Measurements from ENCODE around the gene CNKSR2.
"Not testable (repeated sequence)": the region's sequence is repeated elsewhere in the genome, so short reads cannot be mapped to it uniquely, and the experiment has no call there.

Gene CNKSR2

DNA sequence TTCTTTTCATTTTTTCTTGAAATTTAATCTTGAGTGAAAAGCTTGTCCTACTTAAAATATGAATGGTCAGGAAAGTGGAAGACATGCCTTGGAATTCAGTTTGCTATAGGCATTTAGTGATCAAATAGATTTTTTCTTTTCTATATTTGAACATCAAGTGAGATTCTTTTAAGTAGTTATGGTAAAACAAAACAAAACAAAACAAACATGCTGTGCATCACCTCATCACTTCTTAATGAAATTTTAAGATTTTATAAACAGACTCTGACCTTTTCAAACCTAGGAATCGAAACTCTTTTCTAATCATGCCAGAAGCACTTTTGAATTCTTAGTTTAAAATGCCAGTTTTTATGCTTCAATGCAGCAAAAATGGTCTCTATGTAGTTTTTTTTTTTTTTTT is 62.8 kb downstream of the CNKSR2 start:
- TF ChIP-seq Cebpa-rat (IDR thresholded peaks at IDR 0.05), result no peak
- Histone ChIP-seq H3K27ac (no peak overlapping the region), H3K27me3 (no peaks in the 10 kb centered on the region), H3K4me2 (no peak overlapping the region), H3K4me1 (peaks cover 18% of the 10 kb centered on the region), H3K36me3 (no peaks in the 10 kb centered on the region), H3K4me3 (no peak overlapping the region), H3K9me3 (no peaks in the 10 kb centered on the region), H4K20me1 (no peaks in the 10 kb centered on the region), H3K9ac (no peak overlapping the region)

DNA sequence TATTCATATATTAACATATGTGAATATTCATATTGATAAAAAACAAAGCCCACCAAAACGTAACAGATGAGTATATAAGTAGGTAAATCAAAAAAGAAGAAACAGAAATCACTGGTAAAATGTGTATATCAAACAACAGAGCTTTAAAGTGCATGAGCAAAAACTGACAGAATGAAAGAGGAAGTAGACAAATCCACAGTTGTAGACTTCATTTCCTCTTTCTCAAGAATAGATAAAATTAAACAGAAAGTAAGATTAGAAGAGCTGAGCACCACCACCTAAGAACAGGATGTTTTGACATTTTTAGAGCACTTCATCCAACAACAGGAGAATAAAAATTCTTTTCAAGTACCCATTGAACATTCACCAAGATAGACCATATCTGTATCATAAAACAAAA is 64.6 kb downstream of the CNKSR2 start:
- Histone ChIP-seq H3K4me3 (peak overlapping the region; percentile 26; the same call in 1 of the 2 replicates), H3K9me3 (no peaks in the 10 kb centered on the region), H4K20me1 (no peaks in the 10 kb centered on the region), H3K36me3 (no peaks in the 10 kb centered on the region), H3K27ac (peak overlapping the region; percentile 56), H3K9ac (no peak overlapping the region), H3K4me1 (peaks cover 18% of the 10 kb centered on the region), H3K27me3 (no peaks in the 10 kb centered on the region), H3K4me2 (peak overlapping the region; percentile 63)
- TF ChIP-seq Cebpa-rat (IDR thresholded peaks at IDR 0.05), result no peak

DNA sequence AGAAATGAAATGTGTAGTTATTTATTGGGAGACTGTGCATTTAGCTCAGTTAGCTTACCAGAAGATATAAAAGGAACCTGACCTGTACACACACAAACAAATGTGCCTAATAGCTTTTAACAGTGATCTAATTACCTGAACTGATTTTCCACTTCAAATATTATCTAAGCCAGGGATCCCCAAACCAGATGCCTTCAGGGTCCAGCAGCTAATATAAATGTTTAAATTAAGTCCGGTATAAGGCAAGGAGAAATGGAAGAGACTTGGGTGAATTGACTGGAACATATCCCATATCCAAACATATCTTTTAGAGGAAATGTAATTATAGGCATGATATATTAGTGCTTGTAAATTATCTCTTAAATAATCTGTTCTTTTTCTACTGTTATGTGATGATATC is 66.7 kb downstream of the CNKSR2 start:
- H4K20me1 ChIP-seq, result no peaks in the 10 kb centered on the region
- no peaks in the 10 kb centered on the region for H3K36me3 ChIP-seq
- no peak overlapping the region for H3K27ac ChIP-seq
- H3K9me3 ChIP-seq, result no peaks in the 10 kb centered on the region
- H3K4me1 ChIP-seq, result peaks cover 18% of the 10 kb centered on the region
- no peak overlapping the region for H3K4me2 ChIP-seq
- no peak overlapping the region for H3K4me3 ChIP-seq
- TF ChIP-seq Cebpa-rat (IDR thresholded peaks at IDR 0.05), result no peak
- H3K27me3 ChIP-seq, result no peaks in the 10 kb centered on the region
- H3K9ac ChIP-seq, result no peak overlapping the region

DNA sequence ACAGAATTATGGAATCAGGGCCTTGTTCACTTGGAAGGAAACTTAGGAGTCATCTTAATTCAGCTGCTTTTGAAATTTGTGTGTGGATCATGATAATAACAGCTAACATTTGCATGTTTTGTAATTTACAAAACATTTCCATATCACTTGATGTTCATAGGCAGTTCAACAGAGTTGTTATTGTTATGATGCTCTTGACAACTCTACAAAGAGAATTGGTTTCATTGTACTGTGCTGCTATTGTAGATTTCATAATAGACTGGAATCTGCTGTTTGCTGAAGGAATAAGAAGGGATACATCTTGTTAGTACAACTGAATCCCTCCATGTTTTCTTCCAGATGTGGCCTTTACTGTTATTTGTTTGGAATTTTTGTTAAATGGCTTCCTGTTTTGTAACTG is 83.5 kb downstream of the CNKSR2 start:
- no peak overlapping the region for H3K27ac ChIP-seq
- no peaks in the 10 kb centered on the region for H4K20me1 ChIP-seq
- no peak overlapping the region for H3K4me3 ChIP-seq
- no peaks in the 10 kb centered on the region for H3K36me3 ChIP-seq
- no peaks in the 10 kb centered on the region for H3K27me3 ChIP-seq
- H3K4me2 ChIP-seq, result no peak overlapping the region
- no peaks in the 10 kb centered on the region for H3K9me3 ChIP-seq
- TF ChIP-seq Cebpa-rat (IDR thresholded peaks at IDR 0.05), result no peak
- H3K9ac ChIP-seq, result no peak overlapping the region
- H3K4me1 ChIP-seq, result no peaks in the 10 kb centered on the region

DNA sequence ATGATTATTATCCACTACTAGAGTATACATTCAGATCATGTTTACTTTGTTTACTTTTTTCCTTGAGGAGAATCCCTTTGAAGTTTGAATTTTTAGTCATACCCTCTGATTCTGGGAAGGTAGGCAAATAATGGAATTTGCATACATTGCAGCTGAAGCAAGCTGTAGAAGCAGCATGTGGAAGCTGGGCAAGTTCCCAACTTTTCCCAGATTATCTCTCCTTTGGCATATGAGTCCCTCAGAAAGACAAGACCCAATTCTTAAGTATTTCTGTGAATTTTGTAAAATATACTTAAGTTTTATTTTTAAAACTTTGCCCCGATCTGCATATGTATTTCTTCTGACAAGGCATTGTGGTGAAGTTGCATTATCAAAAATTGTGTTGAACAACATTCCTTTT is 94.9 kb downstream of the CNKSR2 start:
- no peaks in the 10 kb centered on the region for H3K4me1 ChIP-seq
- no peaks in the 10 kb centered on the region for H3K9me3 ChIP-seq
- H3K9ac ChIP-seq, result no peak overlapping the region
- H3K36me3 ChIP-seq, result no peaks in the 10 kb centered on the region
- no peaks in the 10 kb centered on the region for H3K27me3 ChIP-seq
- no peak overlapping the region for H3K4me3 ChIP-seq
- H3K27ac ChIP-seq, result no peak overlapping the region
- no peaks in the 10 kb centered on the region for H4K20me1 ChIP-seq
- no peak for TF ChIP-seq Cebpa-rat (IDR thresholded peaks at IDR 0.05)
- no peak overlapping the region for H3K4me2 ChIP-seq

DNA sequence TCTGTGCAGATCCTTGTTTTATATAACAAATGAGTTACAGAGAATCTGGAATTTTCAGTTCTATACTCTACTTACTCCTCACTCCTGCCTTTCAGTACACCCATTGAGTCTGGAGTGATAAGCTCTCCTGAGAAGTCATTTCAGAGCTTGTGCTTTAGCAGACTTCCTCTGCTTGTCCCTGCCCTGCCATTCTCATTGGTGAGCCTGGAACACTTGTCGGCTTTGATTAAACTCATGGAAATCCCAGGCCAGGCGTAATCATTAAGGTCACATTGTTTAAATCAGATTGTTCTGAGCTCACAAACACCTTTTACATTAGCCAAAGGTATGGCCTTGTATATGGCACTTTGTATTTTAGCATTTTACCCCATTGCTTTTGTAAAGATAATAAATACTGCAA is 102.7 kb downstream of the CNKSR2 start:
- no peaks in the 10 kb centered on the region for H3K9me3 ChIP-seq
- H3K27me3 ChIP-seq, result no peaks in the 10 kb centered on the region
- no peak for TF ChIP-seq Cebpa-rat (IDR thresholded peaks at IDR 0.05)
- no peak overlapping the region for H3K4me2 ChIP-seq
- H3K9ac ChIP-seq, result no peak overlapping the region
- no peaks in the 10 kb centered on the region for H3K36me3 ChIP-seq
- no peaks in the 10 kb centered on the region for H4K20me1 ChIP-seq
- H3K4me1 ChIP-seq, result peaks cover 4% of the 10 kb centered on the region; the same call in 1 of the 2 replicates
- H3K4me3 ChIP-seq, result no peak overlapping the region
- no peak overlapping the region for H3K27ac ChIP-seq

DNA sequence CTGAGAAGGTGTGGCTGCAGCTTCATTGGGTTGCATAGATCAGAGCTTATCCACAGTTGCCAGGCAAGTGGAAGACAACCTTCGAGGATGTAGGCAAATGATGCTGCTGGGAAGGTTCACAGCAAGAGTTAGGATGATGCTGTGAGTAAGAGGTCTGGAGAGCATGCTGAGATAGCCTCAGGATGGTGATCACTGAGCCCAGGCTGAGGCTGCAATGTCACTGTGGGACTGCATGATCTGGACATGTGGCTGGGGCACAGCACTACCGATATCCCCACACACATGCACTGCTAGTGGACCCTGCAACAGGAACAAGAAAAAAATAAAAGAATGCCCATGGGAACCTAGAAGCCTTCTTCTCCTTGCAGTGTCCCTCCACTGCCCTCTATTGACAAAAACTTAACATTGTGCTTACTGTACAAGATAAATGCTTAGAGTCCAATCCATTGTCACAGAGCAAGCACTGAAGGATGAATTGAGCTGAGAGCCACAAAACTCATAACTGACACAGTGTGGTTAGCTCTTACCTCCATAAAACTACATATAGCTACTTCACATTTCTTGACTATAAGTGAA is 105.6 kb downstream of the CNKSR2 start:
- peaks cover 4% of the 10 kb centered on the region; the same call in 1 of the 2 replicates for H3K4me1 ChIP-seq
- H3K4me3 ChIP-seq, result no peak overlapping the region
- no peaks in the 10 kb centered on the region for H3K27me3 ChIP-seq
- H3K4me2 ChIP-seq, result 0 out of 2 replicates have a peak overlapping the region, but pooled peaks have one; percentile 25
- no peak overlapping the region for H3K27ac ChIP-seq
- H3K9ac ChIP-seq, result no peak overlapping the region
- no peak for TF ChIP-seq Cebpa-rat (IDR thresholded peaks at IDR 0.05)
- H3K36me3 ChIP-seq, result no peaks in the 10 kb centered on the region
- H3K9me3 ChIP-seq, result no peaks in the 10 kb centered on the region
- no peaks in the 10 kb centered on the region for H4K20me1 ChIP-seq

DNA sequence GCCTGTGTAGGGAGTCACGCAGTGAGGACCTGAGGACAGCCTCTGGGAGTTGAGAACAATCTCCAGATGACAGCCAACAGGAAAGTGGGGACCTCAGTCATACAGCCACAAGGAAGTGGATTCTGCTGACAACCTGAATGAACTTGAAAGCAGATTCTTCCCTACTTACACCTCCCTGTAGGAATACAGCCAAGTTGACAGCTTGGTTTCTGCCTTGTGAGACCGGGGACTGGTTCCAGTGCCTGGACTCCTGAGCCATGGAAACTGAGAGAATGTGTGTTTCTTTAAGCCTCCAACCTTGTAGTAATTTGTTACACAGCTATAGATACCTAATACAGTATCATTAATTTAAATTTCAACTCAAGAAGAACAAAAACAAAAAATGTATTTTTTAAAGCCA is 107.5 kb downstream of the CNKSR2 start:
- Histone ChIP-seq H3K4me3 (no peak overlapping the region), H3K27ac (no peak overlapping the region), H3K36me3 (no peaks in the 10 kb centered on the region), H3K4me1 (peaks cover 4% of the 10 kb centered on the region; the same call in 1 of the 2 replicates), H3K4me2 (no peak overlapping the region), H4K20me1 (no peaks in the 10 kb centered on the region), H3K9me3 (no peaks in the 10 kb centered on the region), H3K27me3 (no peaks in the 10 kb centered on the region), H3K9ac (no peak overlapping the region)
- no peak for TF ChIP-seq Cebpa-rat (IDR thresholded peaks at IDR 0.05)

DNA sequence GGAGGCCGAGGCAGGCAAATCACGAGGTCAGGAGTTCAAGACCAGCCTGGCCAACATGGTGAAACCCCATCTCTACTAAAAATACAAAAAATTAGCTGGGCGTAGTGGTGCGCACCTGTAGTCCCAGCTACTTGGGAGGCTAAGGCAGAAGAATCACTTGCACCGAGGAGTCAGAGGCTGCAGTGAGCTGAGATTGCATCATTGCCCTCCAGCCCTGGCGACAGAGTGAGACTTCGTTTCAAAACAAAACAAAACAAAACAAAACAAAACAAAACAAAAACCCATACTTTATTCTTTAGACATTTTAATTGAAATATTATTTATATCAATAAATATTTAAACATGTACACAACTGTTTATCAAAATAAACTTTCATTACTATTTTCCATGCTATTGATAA is 109.8 kb downstream of the CNKSR2 start:
- H4K20me1 ChIP-seq, H3K4me2 ChIP-seq, H3K27me3 ChIP-seq, H3K27ac ChIP-seq, H3K4me1 ChIP-seq, H3K9ac ChIP-seq, H3K9me3 ChIP-seq, H3K36me3 ChIP-seq, H3K4me3 ChIP-seq: not testable (repeated sequence)

DNA sequence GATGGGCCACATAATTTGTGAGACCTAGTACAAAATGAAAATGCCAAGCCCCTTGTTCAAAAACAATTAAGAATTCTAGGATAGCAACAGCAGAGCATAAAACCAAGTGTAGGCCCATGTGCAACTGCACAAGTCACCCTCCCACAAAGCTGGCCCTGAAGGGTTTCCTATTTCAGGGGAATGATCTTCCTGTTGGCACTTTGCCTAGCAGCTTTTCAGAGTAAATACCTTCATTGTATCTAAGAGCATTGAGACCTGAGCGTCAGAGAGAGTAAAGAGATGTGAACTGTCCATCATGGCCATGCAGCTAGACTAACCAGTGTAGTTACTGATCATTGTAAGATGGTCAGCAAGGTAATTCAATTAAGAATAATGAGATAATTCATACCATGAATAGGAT is 113.6 kb downstream of the CNKSR2 start:
- no peak for TF ChIP-seq Cebpa-rat (IDR thresholded peaks at IDR 0.05)
- H3K9ac ChIP-seq, result no peak overlapping the region

DNA sequence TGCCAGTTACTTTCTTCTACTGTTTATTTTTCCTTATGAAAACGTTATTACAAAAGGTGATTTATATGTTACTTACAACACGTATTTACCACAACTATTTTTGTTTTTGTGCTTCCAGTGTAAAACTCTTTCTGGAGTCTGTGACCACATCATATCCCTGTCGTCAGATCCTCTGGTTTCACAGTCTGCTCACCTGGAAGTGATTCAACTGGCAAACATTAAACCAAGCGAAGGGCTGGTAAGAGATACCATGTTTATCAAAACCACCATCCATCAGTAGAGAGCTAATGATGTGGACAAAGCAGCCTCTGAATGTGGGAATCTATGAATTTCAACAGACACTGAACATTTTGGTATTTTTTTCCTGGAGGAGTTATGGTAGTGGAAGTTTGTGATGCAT is 116.1 kb downstream of the CNKSR2 start:
- H3K4me2 ChIP-seq, result no peak overlapping the region
- no peak overlapping the region for H3K4me3 ChIP-seq
- peaks cover 8% of the 10 kb centered on the region for H3K4me1 ChIP-seq
- TF ChIP-seq Cebpa-rat (IDR thresholded peaks at IDR 0.05), result no peak
- H3K36me3 ChIP-seq, result no peaks in the 10 kb centered on the region
- H3K9me3 ChIP-seq, result no peaks in the 10 kb centered on the region
- H3K27me3 ChIP-seq, result no peaks in the 10 kb centered on the region
- no peak overlapping the region for H3K27ac ChIP-seq
- no peak overlapping the region for H3K9ac ChIP-seq
- H4K20me1 ChIP-seq, result no peaks in the 10 kb centered on the region

More for the DNA sequence above, 113.6 kb downstream of the CNKSR2 start:
- Histone ChIP-seq H3K4me2 (no peak overlapping the region), H3K4me3 (no peak overlapping the region), H3K27me3 (no peaks in the 10 kb centered on the region), H3K27ac (no peak overlapping the region), H3K36me3 (no peaks in the 10 kb centered on the region), H3K9me3 (no peaks in the 10 kb centered on the region), H3K4me1 (peaks cover under 1% of the 10 kb centered on the region; the same call in 1 of the 2 replicates), H4K20me1 (no peaks in the 10 kb centered on the region)
